IMR-90 (cell line): ENCODE measurements around the gene TENT5C. TPM values are rescaled to one million over a fixed set of nuclear protein-coding genes. Genes with fewer than 3 reads are reported as not detected.

ENCODE experiments used
- ATAC-seq: fragments of 200-7000 bp; cut with Tn5 transposase; 2 replicates; pipeline ENCODE4 v1.9.1; 2020; ENCODE audit warnings: low read depth, mild to moderate bottlenecking, moderate library complexity
- BruUV-seq: library from RNA; stranded (reverse); fragments of 400-500 nt; replicated peaks from 2 replicates; lab custom pipeline; 2021; lab: Mats Ljungman, UMichigan
- CTCF ChIA-PET: fragments of 300-600 bp; formaldehyde crosslinking; extraction: SDS; loops from one replicate; lab custom pipeline; 2021; ENCODE audit warnings: antibody characterized with exemption; lab: Yijun Ruan, JAX
- POLR2A ChIA-PET: fragments of 300-600 bp; sonication (Branson Sonifier 250); formaldehyde crosslinking; loops from one replicate; lab custom pipeline; 2022; ENCODE audit warnings: antibody characterized with exemption; ENCODE audit not compliant: unreplicated experiment; lab: Charles Lee
- DNase-seq: peaks from one replicate; pipeline ENCODE4 v3.0.0; 2013
- H2AFZ ChIP-seq: replicated peaks from 2 replicates; pipeline ENCODE3; 2013; ENCODE audit warnings: low read length, mild to moderate bottlenecking; ENCODE audit not compliant: poor library complexity
- H2AK5ac ChIP-seq: 2 replicates; pipeline ENCODE4 v1.6.1; 2013; ENCODE audit warnings: low read depth, low read length, inconsistent platforms
- H2AK9ac ChIP-seq: replicated peaks from 2 replicates; pipeline ENCODE3; 2013; ENCODE audit warnings: mild to moderate bottlenecking, low read depth, low read length, moderate library complexity; ENCODE audit not compliant: poor library complexity
- H2BK120ac ChIP-seq: 2 replicates; pipeline ENCODE4 v1.6.1; 2013; ENCODE audit warnings: low read depth, low read length, inconsistent platforms
- H2BK15ac ChIP-seq: 3 replicates; pipeline ENCODE4 v1.6.1; 2013; ENCODE audit warnings: low read depth, low read length, inconsistent platforms
- H2BK20ac ChIP-seq: 2 replicates; pipeline ENCODE4 v1.6.1; 2013; ENCODE audit warnings: low read depth, mild to moderate bottlenecking, inconsistent platforms, low read length, moderate library complexity
- H2BK5ac ChIP-seq: 2 replicates; pipeline ENCODE4 v1.6.1; 2013; ENCODE audit warnings: mild to moderate bottlenecking, low read depth, low read length, inconsistent platforms; ENCODE audit not compliant: poor library complexity, severe bottlenecking
- H3K14ac ChIP-seq: replicated peaks from 2 replicates; pipeline ENCODE4 v1.6.1; 2013; ENCODE audit warnings: low read depth, low read length, inconsistent platforms
- H3K18ac ChIP-seq: 2 replicates; pipeline ENCODE4 v1.6.1; 2013; ENCODE audit warnings: low read depth, low read length, control low read depth
- H3K23ac ChIP-seq: 2 replicates; pipeline ENCODE4 v1.6.1; 2013; ENCODE audit warnings: low read depth, low read length, inconsistent platforms
- H3K27ac ChIP-seq: 2 replicates; pipeline ENCODE4 v1.5.1; 2013; ENCODE audit warnings: mild to moderate bottlenecking, control low read depth, low read length; ENCODE audit not compliant: insufficient read depth
- H3K27me3 ChIP-seq: 2 replicates; pipeline ENCODE4 v1.6.1; 2013; ENCODE audit warnings: low read length; ENCODE audit not compliant: control insufficient read depth, insufficient read depth
- H3K36me3 ChIP-seq: 2 replicates; pipeline ENCODE4 v1.6.1; 2013; ENCODE audit warnings: low read length, mixed read lengths; ENCODE audit not compliant: control insufficient read depth, insufficient read depth
- H3K4ac ChIP-seq: 2 replicates; pipeline ENCODE4 v1.6.1; 2013; ENCODE audit warnings: low read depth, low read length, inconsistent platforms
- H3K4me1 ChIP-seq: 2 replicates; pipeline ENCODE4 v1.6.1; 2013; ENCODE audit warnings: low read length, mixed read lengths; ENCODE audit not compliant: control insufficient read depth, insufficient read depth
- H3K4me2 ChIP-seq: 2 replicates; pipeline ENCODE4 v1.6.1; 2013; ENCODE audit warnings: low read depth, mild to moderate bottlenecking, control low read depth, low read length, moderate library complexity
- H3K4me3 ChIP-seq: 2 replicates; pipeline ENCODE4 v1.5.1; 2013; ENCODE audit warnings: low read depth, mild to moderate bottlenecking, control low read depth, low read length, moderate library complexity; ENCODE audit not compliant: insufficient read depth
- H3K56ac ChIP-seq: 2 replicates; pipeline ENCODE4 v1.6.1; 2013; ENCODE audit warnings: low read length, inconsistent platforms; ENCODE audit not compliant: insufficient read depth; ENCODE audit errors: extremely low read depth
- H3K79me1 ChIP-seq, 2 experiments: 2 replicates each; pipeline ENCODE4 v1.6.1; 2013; ENCODE audit warnings: low read length in 2 of 2, inconsistent platforms in 1 of 2, low read depth in 1 of 2
- H3K9ac ChIP-seq: 2 replicates; pipeline ENCODE4 v1.6.1; 2013; ENCODE audit warnings: low read depth, low read length, control low read depth
- H3K9me1 ChIP-seq: 2 replicates; pipeline ENCODE4 v1.6.1; 2013; ENCODE audit warnings: low read length, inconsistent platforms; ENCODE audit not compliant: insufficient read depth
- H3K9me3 ChIP-seq: 2 replicates; pipeline ENCODE4 v1.6.1; 2013; ENCODE audit warnings: low read length; ENCODE audit not compliant: control insufficient read depth, insufficient read depth
- H4K20me1 ChIP-seq: 2 replicates; pipeline ENCODE4 v1.6.1; 2013; ENCODE audit warnings: low read length, inconsistent platforms; ENCODE audit not compliant: insufficient read depth
- H4K5ac ChIP-seq: 2 replicates; pipeline ENCODE4 v1.6.1; 2013; ENCODE audit warnings: mild to moderate bottlenecking, low read depth, low read length, control low read depth
- H4K8ac ChIP-seq, 2 experiments: 2 replicates each; pipeline ENCODE4 v1.6.1; 2013; ENCODE audit warnings: low read depth in 2 of 2, low read length in 2 of 2, control low read depth in 1 of 2, inconsistent platforms in 1 of 2
- H4K91ac ChIP-seq: 2 replicates; pipeline ENCODE4 v1.6.1; 2013; ENCODE audit warnings: low read depth, low read length, inconsistent platforms; ENCODE audit not compliant: insufficient read depth
- BHLHE40 ChIP-seq: fragments of 150-350 bp; IDR thresholded peaks from 2 replicates; pipeline ENCODE4 v1.6.1; 2016; ENCODE audit warnings: mild to moderate bottlenecking, low read depth, low read length
- CEBPB ChIP-seq: IDR thresholded peaks from 2 replicates; pipeline ENCODE4 v1.6.1; 2012; ENCODE audit warnings: low read depth, low read length, improper control_type of control experiment
- CHD1 ChIP-seq: IDR thresholded peaks from 2 replicates; pipeline ENCODE4 v1.6.1; 2012; ENCODE audit warnings: low read depth, low read length, improper control_type of control experiment
- ELK1 ChIP-seq: fragments of 150-350 bp; IDR thresholded peaks from 2 replicates; pipeline ENCODE4 v1.6.1; 2016; ENCODE audit warnings: low read depth, mild to moderate bottlenecking, low read length, moderate library complexity, borderline replicate concordance
- FOS ChIP-seq: fragments of 150-350 bp; IDR thresholded peaks from 2 replicates; pipeline ENCODE4 v1.6.1; 2016; ENCODE audit warnings: low read depth, low read length
- MAFK ChIP-seq: IDR thresholded peaks from 2 replicates; pipeline ENCODE4 v1.6.1; 2012; ENCODE audit warnings: low read depth, low read length, improper control_type of control experiment
- MAZ ChIP-seq: IDR thresholded peaks from 2 replicates; pipeline ENCODE4 v1.6.1; 2012; ENCODE audit warnings: low read depth, mild to moderate bottlenecking, low read length, improper control_type of control experiment, moderate library complexity, borderline replicate concordance
- MXI1 ChIP-seq: IDR thresholded peaks from 2 replicates; pipeline ENCODE4 v1.6.1; 2012; ENCODE audit warnings: low read depth, mild to moderate bottlenecking, low read length, moderate library complexity, borderline replicate concordance
- NFE2L2 ChIP-seq: fragments of 150-350 bp; IDR thresholded peaks from 2 replicates; pipeline ENCODE4 v1.6.1; 2016; ENCODE audit warnings: low read depth, mild to moderate bottlenecking, low read length
- RAD21 ChIP-seq: IDR thresholded peaks from 2 replicates; pipeline ENCODE4 v1.6.1; 2012; ENCODE audit warnings: low read length, improper control_type of control experiment
- RCOR1 ChIP-seq: IDR thresholded peaks from 2 replicates; pipeline ENCODE4 v1.6.1; 2012; ENCODE audit warnings: mild to moderate bottlenecking, low read length, improper control_type of control experiment; ENCODE audit not compliant: insufficient replicate concordance
- RFX5 ChIP-seq: IDR thresholded peaks from 2 replicates; pipeline ENCODE4 v1.8.0; 2012; ENCODE audit warnings: low read depth, mild to moderate bottlenecking, low read length, moderate library complexity
- SMC3 ChIP-seq: fragments of 150-350 bp; IDR thresholded peaks from 2 replicates; pipeline ENCODE4 v1.6.1; 2016; ENCODE audit warnings: low read depth, mild to moderate bottlenecking, antibody characterized with exemption, low read length, moderate library complexity
- USF2 ChIP-seq: fragments of 150-350 bp; IDR thresholded peaks from 2 replicates; pipeline ENCODE4 v1.6.1; 2017; ENCODE audit warnings: mild to moderate bottlenecking, antibody characterized with exemption, low read length, low read depth
- WGBS, 2 experiments: methylation state at CpG; one replicate each; pipeline versions ENCODE4 v1.1.5 to v1.1.7; 2013; ENCODE audit warnings: missing lambda C conversion rate in 2 of 2; ENCODE audit not compliant: insufficient read length in 1 of 2; ENCODE audit errors: extremely low coverage in 2 of 2; 5-methylcytosine and 5-hydroxymethylcytosine counted together
- dilution Hi-C: fragments of 300-500 bp; cut with HindIII; formaldehyde crosslinking; loops from one replicate; pipeline ENCODE4 v1.14.3; 2018; ENCODE audit warnings: low sequenced_read_pairs; ENCODE audit not compliant: unreplicated experiment
- in situ Hi-C: fragments of 300-500 bp; cut with MboI; formaldehyde crosslinking; loops from 3 replicates; pipeline ENCODE4 v1.14.3; 2019; ENCODE audit warnings: low sequenced_read_pairs, inconsistent platforms, mixed read lengths
- intact Hi-C: fragments of 100-400 bp; cut with micrococcal nuclease; formaldehyde crosslinking; loops from 2 replicates; pipeline ENCODE4 v1.10.0; 2022
- polyA plus RNA-seq, 3 experiments: library from polyadenylated mRNA; depleted of rRNA; stranded (reverse); fragments of >200 nt; gene quantifications; 2 replicates each; pipeline ENCODE4 v1.2.3, GENCODE V29; 2012; ENCODE audit warnings: low replicate concordance in 1 of 3
- total RNA-seq: library from RNA; depleted of rRNA; stranded (reverse); fragments of >200 nt; gene quantifications from 2 replicates; pipeline ENCODE4 v1.2.3, GENCODE V29; 2012

The TENT5C gene
- total and polyA plus RNA-seq, 2 of the 4 experiments (the other 2 are of a cell fraction): 1.5 to 4.1 TPM

DNA sequence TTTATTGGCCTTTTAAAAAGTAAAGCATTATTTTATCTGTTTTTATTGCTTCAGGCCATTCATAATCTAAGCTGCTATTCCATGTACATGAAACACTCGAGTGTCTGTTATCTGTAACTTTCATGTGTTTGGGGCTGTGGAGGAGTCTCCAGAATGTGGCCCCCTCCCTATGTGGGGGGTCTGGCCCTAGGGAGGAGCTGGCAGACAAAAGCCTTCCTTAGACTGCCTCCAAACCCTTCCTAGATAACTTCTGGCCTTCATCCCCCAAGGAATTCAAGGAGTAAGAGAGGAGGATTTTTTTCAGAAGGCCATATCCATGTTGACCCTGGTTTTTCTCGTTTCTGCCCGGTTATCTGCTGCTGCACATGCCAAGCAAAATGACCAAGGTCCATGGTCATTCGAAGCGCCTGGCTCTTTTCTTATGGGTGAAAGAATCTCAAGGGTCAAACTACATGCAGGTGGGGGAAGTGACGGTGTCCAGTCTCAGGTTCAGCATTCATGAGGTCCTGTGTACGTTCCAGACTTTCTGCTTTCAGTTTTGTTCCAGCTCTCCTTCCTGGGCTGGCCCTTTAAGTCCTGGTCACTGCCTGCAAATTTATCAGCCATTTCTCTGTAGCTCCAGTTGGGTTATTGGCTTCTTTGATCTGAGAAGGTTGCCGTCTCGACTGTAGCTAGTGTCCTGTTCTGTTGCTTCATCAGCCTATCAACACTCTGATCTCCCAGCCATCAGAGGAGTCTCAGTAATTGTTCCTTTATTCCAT lies 8.3 kb downstream of the TENT5C start:
- no peak overlapping the region for H3K4me3 ChIP-seq
- no peak overlapping the region for H3K56ac ChIP-seq
- 88% methylated on average over 3 of the region's 9 CpGs; no CpG with 5 or more reads in 1 of the 2 experiments for WGBS, 2 experiments
- no peak overlapping the region for H2BK15ac ChIP-seq
- H4K5ac ChIP-seq: peak overlapping the region; percentile 15; the same call in 1 of the 2 replicates
- H3K9me1 ChIP-seq: peaks cover 53% of the 10 kb centered on the region
- in situ Hi-C loops (no loop called here), intact Hi-C loops (no loop called here), dilution Hi-C loops (no loop called here)
- H3K4me2 ChIP-seq: no peak overlapping the region; the same call in 1 of the 2 replicates
- no peaks in the 10 kb centered on the region for H3K36me3 ChIP-seq
- H2AK9ac ChIP-seq: no peak overlapping the region
- peak overlapping the region; percentile 31 for H2BK120ac ChIP-seq
- H4K91ac ChIP-seq: peak overlapping the region; percentile 26; the same call in 1 of the 2 replicates
- H2AK5ac ChIP-seq: peak overlapping the region; percentile 42; the same call in 1 of the 2 replicates
- peak overlapping the region; percentile 52 for H3K23ac ChIP-seq
- no peak for ATAC-seq
- no peak overlapping the region for H2AFZ ChIP-seq
- peak overlapping the region; percentile 41; the same call in 1 of the 2 replicates for H3K27ac ChIP-seq
- no peaks in the 10 kb centered on the region for H3K27me3 ChIP-seq
- no peaks in the 10 kb centered on the region for H3K9me3 ChIP-seq
- peak overlapping the region in 1 of 2 experiments; percentile 31; a peak in 1 of 4 replicates for H4K8ac ChIP-seq
- peak overlapping the region; percentile 37 for H3K4ac ChIP-seq
- CTCF ChIA-PET: no interaction called here
- H2BK20ac ChIP-seq: peak overlapping the region; percentile 12; the same call in 1 of the 2 replicates
- H3K79me1 ChIP-seq: peaks cover 12 to 86% of the 10 kb centered on the region in 2 experiments; a peak in 3 of 4 replicates
- H2BK5ac ChIP-seq: no peak overlapping the region
- BruUV-seq: no TSS peak
- peak overlapping the region; percentile 77; the same call in 1 of the 2 replicates for H3K14ac ChIP-seq
- H4K20me1 ChIP-seq: peaks cover 98% of the 10 kb centered on the region; the same call in 1 of the 2 replicates
- H3K18ac ChIP-seq: 0 out of 2 replicates have a peak overlapping the region, but pooled peaks have one; percentile 3
- DNase-seq: no peak
- peaks cover 29% of the 10 kb centered on the region for H3K4me1 ChIP-seq
- POLR2A ChIA-PET: no interaction called here
- no peak overlapping the region for H3K9ac ChIP-seq
- TF ChIP-seq NFE2L2: no peak
- no peak for TF ChIP-seq RFX5
- no peak for TF ChIP-seq ELK1
- no peak for TF ChIP-seq RCOR1
- TF ChIP-seq CEBPB: no peak
- TF ChIP-seq RAD21: no peak
- no peak for TF ChIP-seq MAZ
- TF ChIP-seq BHLHE40: no peak
- TF ChIP-seq CHD1: no peak
- no peak for TF ChIP-seq MAFK
- TF ChIP-seq MXI1: no peak
- no peak for TF ChIP-seq FOS
- no peak for TF ChIP-seq USF2
- TF ChIP-seq SMC3: no peak
